PFSK-1 (cell line): Measurements from ENCODE around the gene MORN1.

Source experiments
- FOXP2 ChIP-seq: optimal IDR thresholded peaks from 2 replicates; pipeline ENCODE3; 2011; ENCODE audit warnings: borderline replicate concordance, control low read depth, inconsistent platforms; ENCODE audit not compliant: insufficient read depth; ENCODE audit errors: extremely low read length, extremely low read depth
- POLR2AphosphoS5 ChIP-seq: IDR thresholded peaks from 2 replicates; pipeline ENCODE4 v1.6.1; 2012; ENCODE audit warnings: low read depth, mild to moderate bottlenecking, control low read depth, low read length, moderate library complexity
- REST ChIP-seq, 2 experiments: IDR thresholded peaks; 2 replicates each; pipeline versions ENCODE4 v1.6.1 to v1.8.0; 2011 to 2012; ENCODE audit warnings: low read depth in 2 of 2, low read length in 2 of 2, control low read depth in 1 of 2, inconsistent platforms in 1 of 2, mild to moderate bottlenecking in 1 of 2, moderate library complexity in 1 of 2; ENCODE audit not compliant: insufficient read depth in 1 of 2
- SIN3A ChIP-seq: IDR thresholded peaks from 2 replicates; pipeline ENCODE4 v1.6.1; 2012; ENCODE audit warnings: mild to moderate bottlenecking, low read length, moderate library complexity, borderline replicate concordance; ENCODE audit not compliant: insufficient read depth
- TAF1 ChIP-seq: IDR thresholded peaks from 2 replicates; pipeline ENCODE4 v1.6.1; 2012; ENCODE audit warnings: low read length, control low read depth, borderline replicate concordance; ENCODE audit not compliant: insufficient read depth

- no peak for TF ChIP-seq POLR2AphosphoS5
- no peak for TF ChIP-seq SIN3A
- no peak for TF ChIP-seq TAF1
- TF ChIP-seq REST (IDR thresholded peaks at IDR 0.05; ENCODE audit: insufficient read depth in 1 of 2, low read depth in 2 of 2, low read length in 2 of 2) = no peak
- no peak for TF ChIP-seq FOXP2
These were observed 14.3 kb downstream of the MORN1 start for GRCh38 chr1:2376931-2377672.
